HG03097 (cell line): ENCODE measurements around the gene CTDSP2.
"Not testable (repeated sequence)": the region's sequence is repeated elsewhere in the genome, so short reads cannot be mapped to it uniquely, and the experiment has no call there.

Experiments
- ATAC-seq: cut with Tn5 transposase; IDR thresholded peaks from one replicate; pipeline ENCODE4 v1.9.1; 2021; ENCODE audit not compliant: unreplicated experiment, low FRiP score

Gene CTDSP2

DNA sequence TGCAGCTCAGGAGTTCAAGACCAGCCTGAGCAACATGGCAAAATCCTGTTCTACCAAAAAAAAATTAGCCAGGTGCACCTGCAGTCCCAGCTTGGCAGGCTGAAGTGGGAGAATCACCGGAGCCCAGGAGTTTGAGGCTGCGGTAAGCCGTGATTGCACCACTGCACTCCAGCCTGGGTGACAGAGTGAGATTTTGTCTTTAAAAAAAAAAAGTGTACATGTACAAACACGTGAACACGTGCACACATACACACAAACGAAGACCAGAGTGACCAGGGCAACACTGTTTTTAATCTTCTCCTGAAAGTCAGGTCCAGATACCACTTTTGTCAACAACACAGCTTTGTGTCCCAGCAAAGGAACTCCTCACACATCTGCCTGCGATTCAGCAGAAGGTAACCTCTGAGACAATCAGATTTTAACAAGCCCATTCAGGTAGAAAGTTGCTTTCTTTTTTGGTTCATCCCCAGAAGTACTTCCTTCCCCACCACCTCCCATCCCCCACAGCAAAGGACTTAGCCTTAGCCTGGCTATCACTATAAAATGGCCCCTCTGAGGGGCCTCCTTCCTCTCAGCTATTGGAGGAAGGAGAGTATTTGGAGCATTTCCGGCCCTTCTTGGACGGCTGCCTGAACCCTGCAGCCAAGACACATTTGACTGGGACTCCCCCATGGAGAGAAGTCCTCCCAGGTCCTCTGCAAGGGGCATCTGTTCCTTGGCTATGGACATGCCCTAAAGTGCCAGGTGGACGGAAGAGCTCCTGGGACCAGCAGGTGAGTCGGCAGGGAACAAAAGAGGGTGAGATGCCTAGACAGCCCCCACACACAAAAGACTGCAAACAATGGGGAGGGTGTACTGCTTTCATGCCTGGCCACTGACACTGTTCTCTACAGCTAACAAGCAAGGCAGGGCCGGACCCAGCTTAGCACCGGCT, 9.8 kb downstream of the CTDSP2 start:
- peak; percentile 43 for ATAC-seq

DNA sequence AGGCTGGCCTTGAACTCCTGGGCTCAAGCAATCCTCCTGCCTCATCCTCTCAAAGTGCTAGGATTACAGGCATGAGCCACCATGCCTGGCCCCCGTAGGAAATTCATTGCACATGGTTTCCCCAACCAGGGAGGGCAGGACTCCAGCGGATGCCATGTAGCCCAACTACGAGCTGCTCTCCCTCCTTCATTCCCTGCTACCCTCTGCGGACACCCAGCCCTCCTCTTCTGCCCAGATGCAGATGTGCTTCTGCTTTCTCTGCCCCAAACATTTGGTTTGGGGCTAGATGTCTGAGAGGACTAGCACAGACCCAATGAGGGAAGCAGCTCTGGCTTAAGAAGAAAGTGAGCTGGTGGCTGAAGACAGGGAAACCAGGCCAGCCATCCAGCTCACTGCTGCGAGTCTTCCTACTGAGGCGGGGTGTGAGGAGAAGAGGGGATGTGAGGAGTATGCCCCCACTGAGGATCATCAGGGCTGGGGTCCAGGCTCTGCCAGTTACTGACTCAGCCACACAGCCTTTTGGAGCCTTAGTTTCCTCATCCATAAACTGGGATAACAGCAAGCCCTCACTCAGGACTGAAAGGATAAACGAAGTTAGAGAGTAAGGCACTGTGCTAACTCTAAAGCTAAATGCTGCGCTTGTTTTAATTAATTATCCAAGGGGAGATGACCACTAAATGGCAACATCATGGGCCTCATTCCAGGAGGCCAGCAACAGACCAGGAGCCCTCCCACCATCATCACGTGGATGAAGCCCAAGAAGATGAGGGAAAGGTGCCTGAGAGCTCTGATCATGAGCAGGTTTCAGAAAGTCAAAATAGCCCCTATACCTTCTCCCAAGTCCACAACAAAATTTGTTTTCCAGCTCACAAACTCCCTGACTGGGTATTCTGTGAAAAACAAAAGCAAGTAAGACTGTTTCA, 10.9 kb downstream of the CTDSP2 start:
- ATAC-seq, result no peak

DNA sequence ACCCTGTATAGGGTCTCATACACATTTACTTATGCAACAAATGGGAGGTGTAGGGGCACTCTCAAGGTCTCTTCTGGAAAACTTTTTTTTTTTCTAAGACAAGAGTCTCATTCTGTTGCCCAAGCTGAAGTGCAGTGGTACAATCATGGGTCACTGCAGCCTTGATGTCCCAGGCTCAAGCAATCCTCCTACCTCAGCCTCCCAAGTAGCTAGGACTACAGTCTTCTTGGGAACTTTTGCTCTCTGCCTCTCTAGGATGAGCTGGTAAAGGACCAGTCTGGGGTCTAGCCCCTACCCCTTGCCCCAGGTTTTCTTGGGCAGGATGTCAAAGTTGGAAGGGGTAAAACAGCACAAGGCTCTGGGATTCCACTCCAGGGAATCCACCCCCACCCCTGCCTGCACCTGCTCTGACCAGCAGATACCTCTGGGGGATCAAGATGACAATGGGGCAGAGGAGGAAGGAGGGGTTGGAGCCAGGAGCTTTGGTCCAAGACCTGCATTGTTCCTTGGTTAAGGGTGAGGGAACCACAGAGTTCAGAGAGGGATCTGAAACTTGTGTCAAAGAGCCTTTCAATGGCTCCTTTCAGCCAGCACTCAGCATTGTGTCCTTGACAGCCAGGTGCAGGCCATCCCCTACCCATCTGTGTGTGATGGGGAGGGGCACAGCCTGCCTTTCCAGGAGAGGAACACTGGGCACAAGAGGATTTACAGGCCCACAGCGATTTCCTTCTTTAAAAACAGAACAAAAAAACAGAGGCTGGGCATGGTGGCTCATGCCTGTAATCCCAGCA, 12.2 kb downstream of the CTDSP2 start:
- no peak for ATAC-seq

DNA sequence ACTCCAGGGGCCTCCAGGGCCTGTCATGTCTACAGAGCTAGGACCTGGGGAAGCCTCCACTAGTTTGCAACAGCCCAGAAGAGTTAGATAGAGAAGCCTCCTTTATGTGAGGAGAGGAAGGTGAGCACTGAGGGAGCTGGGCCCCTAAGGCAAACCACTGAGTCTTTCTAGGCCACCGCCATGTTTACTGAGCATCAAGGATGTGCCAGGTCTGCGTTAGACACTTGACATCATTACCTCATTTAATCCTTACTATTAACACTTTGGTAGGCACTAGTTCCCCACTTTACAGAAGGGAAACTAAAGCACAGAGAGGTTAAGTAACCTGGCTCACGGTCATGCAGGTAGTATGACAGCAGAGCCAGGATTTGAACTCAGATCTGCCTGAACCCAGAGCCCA, 12.9 kb downstream of the CTDSP2 start:
- no peak for ATAC-seq

DNA sequence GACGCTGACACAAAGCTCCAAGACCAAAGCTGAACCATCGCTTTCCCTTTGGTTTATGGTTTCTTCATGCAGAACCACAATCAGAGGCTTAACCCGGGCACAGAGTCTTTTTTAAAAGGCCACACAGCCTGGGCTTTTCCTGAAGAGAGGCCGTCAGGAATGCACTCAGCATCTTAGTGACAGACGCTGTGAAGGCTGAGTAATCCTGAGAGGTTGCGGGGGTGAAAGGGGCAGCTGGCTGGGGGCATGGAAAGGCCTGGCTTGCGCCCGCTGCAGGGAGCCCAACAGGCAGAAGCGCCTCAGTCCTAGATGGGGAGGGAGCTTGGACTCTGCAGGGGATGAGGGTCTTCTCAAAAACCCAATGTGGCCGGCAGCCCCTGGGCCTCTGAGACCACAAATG, 13.6 kb downstream of the CTDSP2 start:
- no peak for ATAC-seq

DNA sequence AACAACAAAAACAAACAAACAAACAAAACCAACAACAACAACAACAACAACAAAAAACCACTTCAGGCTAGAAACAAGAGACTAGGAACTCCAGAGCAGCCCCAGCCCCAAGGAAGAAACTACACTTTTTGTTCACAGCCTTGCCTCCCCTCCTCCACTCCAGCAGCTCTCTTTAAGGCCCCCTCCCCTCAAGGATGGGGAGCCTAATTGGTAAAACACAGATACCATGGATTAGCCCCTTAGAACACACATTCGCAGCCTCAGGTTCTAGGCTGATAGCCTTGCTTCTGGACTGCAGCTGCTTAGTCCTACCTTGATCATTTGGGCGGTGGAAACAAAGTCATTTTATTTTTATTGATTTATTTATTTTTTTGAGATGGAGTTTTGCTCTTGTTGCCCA, 16.1 kb downstream of the CTDSP2 start:
- ATAC-seq, result no peak

DNA sequence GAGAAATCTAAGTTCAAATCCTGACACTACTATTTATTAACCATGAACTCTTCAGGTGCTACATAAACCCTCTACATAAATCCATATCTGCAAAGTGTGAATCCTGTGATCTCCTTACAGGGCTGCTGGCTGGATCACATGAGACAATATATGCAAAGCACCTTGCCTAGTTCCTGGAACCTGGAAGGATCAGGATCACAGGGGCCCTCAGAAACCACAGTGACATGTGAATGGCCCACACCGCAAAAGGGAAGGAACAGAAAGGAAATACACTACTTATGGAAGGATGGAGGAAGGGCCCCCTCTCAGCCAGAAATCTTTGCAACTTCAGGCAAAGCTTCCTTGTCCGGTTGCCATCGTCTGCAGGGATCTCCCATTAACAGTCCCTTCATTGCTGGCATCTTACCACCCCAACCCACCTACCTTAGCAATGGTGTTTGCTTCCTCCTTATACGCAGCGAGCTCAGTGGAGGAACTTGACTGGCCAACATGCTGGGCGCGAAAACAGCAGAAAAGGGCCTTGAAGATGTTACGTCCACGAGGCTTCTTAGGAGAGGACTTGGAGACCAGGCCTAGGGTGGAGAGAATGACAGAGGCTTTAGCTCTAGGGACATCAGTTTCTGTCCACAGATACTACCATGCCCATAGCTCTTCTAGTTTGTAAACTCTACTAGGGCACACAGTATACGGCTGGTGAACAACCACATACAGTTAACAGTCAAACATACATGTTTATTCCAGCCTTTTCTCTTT, 17.3 kb downstream of the CTDSP2 start:
- ATAC-seq, result no peak

DNA sequence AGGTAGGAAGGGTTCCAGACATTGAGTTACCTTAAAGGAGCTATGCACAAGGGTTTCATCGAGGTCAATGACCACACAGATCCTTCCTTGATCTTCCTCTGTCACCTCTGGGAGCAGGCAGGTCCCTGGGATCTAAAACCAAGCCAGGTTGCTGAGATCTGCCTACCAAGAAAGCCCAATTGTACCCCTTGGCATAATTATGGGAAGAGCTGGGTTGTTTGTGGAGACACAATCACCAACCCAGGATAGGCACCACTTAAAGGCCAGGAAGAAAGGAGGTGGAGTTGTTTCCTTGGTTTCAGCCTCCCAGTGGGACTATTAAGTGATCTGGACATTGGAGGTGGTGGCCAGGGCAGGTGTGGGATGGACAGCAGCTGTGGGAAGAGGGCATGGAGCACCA, 19.6 kb downstream of the CTDSP2 start:
- ATAC-seq, result no peak

DNA sequence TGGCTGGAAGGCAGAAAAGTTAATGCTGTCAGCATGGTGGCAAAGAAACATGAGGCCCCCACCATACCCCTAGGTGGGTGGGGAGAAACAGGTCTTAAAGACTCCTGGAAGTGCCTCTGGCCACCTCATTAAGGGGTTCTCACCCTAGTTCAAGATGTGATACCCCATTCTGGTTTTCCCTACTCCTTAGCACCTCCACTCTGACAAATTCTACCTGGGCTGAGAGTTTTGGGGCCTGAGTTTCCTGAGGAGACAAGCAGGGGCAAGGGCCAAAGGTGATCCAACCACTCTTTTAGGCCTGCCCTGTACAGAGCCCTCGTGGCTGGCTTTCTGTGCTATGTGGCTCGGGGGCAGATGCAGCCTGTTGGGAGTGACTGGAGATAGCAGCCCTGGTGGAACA, 20.1 kb downstream of the CTDSP2 start:
- no peak for ATAC-seq

DNA sequence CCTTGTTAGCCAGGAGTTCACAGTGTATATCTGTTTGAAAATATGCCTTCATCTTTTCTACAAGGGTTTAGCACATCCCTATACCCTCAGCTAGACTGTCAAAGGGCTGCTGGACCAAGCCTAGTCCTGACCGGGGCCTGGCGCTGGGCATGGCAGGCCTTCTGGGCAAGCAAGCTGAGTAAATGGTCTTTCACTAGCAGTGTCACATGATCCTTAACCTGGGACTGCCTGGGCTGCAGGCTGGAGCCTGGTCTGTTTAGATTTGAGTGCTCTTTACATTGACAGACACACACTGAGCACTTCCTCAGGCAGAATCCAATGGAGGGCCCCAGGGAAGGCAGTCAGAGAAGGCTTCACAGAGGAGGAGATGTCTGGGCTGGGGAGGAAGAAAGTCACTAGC, 21.1 kb downstream of the CTDSP2 start:
- no peak for ATAC-seq

DNA sequence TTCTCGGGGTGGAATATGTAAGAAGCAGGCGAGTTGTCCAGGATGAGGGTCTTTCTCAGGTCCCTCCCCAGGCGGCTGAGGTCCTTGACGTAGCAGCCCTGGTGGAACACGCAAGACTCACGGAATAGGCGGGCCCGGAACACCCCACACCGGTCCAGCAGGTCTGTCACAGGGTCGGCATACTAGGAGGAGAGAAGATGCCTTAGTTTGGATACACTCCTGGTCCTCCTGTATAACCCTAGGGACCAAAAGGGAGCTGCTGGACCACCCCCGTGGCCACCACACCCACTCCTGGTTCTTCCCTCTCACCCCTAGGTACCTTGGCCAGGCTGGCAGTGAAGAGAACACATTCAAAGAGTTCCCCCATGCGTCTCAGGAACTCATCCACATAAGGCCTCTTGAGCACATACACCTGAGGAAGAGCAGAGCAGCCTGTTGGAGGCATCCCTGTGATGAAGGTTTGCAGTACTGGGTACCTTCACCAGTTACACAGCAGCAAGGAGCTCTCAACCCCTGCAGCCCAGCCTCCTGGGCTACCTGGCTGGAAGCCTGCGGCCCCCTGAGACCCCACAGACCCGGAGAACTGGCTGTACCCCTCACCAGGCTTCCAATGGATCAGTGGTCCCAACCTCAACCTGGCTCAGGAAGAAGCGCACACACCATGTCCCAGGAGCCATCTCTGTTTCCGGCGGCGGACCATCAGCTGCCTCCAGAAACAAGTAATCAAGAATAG, 22.5 kb downstream of the CTDSP2 start:
- ATAC-seq, result no peak

DNA sequence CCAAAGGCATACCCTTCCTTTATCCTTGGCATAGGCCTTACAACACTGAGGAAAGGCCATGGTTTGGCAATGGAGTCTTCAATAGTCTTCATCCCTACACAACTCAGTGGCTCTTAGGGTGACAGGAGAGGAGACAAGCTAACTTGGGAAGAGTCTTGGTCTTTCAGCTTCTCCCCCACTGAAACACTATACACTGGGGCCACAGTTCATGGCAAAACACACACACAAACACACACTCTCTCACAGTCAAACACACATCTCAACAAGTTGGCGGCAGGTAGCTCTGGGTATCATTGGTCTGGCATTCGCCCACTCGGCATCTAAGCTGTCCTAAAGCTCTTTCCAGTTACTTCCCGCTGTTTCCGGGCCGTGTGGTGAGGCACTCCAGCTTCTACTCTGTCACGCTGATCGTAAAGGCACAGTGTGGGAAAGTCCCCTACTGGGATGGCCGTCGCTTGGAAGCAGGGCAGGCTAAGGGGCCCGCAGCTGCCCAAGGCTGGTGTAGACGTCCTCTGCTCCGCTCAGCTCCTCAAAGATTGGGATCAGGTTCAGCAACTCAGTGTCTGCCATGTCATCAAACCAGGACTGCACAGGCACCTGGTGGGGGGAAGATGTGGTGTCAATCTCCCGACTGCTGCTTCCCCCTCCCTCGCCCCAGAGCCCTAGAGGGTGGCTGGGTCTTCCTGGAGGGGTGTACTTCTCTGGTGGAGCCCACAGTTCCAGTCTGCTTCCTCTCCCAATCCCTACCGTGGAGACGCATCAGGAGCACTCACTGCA, 23.2 kb downstream of the CTDSP2 start:
- ATAC-seq, result no peak

DNA sequence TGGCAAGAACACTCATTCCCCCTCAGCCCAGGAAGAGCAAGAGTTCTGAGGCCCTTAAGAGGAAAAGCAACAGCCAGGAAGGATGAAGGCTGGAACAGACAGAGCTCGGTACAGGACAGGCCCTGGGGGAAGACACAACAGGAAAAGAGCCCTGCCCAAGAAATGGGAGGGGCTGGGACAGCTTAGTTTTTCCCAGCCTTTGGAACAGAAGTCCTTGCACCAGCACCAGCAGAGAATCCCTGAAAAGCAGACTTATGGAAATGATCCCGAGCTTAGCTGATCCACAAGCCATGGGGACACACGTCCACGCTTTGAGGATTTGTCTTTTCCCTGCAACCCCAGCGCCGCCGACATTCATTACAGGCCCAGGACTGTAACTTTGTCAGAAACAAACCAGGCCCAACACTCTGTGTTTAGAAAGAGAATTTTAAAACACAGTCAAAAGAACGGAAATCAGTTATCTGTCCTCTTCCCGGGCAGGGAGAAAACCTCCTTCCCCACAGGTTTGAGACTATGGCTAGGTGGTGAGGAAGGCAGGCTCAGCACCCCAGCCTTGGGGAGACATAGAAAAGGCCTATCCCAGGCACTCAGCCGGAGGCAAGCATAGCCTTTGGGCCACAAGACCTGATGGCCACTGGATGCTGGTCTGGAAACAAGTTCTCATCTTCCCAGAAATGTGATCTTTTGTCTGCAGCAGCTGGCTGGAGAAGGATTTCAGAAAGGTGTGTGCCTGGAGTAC, 24.0 kb downstream of the CTDSP2 start:
- ATAC-seq, result no peak

DNA sequence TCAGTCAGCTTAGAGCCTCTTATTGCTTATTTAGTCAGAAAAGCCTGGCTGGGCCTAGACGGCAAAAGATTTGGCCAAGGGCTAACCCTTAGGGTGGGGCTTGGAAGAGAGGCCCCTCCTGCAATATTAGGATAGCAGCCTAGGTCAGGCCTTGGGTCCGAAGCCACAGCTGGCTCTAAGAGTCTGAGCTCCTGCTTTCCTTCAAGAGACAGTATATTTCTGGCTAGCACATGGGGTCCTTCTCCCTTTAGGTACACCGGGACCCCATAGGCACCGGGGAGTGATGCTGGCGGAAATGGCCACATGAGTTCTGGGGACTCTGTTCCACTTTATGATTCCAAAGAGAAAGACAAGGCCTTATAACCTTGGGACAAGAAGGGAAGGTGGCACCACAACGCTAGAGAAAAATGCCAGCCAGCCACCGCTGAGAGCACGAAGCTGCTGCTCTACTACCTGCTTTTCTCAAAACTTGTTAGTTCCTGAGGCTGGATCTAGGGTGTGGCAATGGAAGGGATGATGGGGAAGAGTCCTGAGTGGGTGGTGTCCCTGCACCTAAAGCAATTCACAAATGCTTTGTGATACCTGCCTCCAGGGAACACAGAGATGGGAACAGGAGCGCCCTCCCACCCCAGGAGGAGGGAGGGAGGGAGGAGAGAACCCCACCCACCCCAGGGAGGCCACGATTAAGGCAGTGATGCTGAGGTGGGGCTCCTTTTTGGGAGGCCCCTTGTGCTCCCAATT, 24.9 kb downstream of the CTDSP2 start:
- no peak for ATAC-seq

DNA sequence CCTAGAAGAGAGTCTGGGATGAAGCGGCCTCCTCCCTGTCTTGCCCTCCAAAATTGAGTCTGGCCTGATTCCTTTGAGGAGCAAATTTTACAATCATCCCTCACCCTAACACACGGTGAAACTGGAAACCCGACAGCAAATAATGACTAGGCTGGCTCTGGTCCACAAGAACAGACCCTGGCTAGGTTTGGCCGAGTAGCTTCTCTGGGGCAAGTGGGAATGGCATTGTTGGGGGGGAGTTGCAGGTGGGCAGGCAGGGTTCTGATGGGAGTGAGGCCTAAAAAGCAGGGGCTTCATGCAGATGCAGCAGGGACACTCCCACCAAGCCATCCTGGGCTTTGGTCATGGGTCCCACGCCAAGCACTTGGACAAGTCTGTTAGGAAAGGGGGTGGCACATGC, 25.5 kb downstream of the CTDSP2 start:
- ATAC-seq, result not testable (repeated sequence)

DNA sequence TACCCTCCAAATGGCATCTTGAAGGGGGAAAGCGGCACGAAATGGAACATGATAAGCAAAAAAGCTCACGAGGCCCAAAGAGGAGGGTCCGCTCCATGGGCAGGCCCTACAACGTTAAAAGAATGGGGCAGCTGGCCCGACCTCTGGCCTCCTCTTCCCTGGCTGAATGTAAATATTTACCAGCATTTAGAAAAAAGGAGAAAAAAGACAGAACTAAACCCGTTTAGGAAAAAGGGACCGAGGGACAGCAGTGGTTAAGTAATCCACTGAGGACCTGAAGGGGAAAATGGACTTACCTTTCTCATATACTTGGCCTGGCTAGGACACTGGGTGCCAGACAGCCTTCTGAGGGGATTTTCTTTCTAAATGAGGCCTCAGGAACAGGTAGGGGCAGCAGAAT, 26.4 kb downstream of the CTDSP2 start:
- not testable (repeated sequence) for ATAC-seq

DNA sequence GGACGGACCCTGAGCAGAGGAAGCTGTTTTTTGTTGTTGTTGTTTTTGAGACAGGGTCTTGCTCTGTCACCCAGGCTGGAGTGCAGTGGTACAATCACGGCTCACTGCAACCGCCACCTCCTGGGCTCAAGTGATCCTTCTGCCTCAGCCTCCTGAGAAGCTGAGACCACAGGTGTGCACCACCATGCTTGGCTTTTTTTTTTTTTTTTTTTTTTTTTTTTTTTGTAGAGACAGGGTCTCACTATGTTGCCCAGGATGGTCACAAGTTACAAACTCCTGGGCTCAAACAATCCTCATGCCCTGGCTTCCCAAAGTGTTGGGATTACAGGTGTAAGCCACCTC, 28.6 kb downstream of the CTDSP2 start:
- ATAC-seq, result not testable (repeated sequence)
